Measurements from ENCODE around the gene SLC4A8. TPM values are rescaled to one million over a fixed set of nuclear protein-coding genes. Genes with fewer than 3 reads are reported as not detected.

The SLC4A8 gene
- total and polyA plus RNA-seq, 7 donors = under 0.01 to 3.0 (median 0.71) TPM

GRCh38 chr12:51493281-51493680 is 68.7 kb downstream of the SLC4A8 start:
- H3K9me3 ChIP-seq = no peaks in the 10 kb centered on the region
- WGBS, 2 donors = 74 to 84% methylated on average over 2 of the region's 2 CpGs
- no peak for TF ChIP-seq POLR2A (IDR thresholded peaks at IDR 0.05)
- no peak for TF ChIP-seq CTCF (IDR thresholded peaks at IDR 0.05)
- no peak for TF ChIP-seq POLR2AphosphoS5 (IDR thresholded peaks at IDR 0.05)
- no peak for TF ChIP-seq EP300 (IDR thresholded peaks at IDR 0.05)
- intact Hi-C loops (cut with DNase I) = no loop called here
- H3K4me1 ChIP-seq = no peaks in the 10 kb centered on the region
- no peaks in the 10 kb centered on the region for H3K27me3 ChIP-seq
- no peak for DNase-seq
- H3K27ac ChIP-seq = no peak overlapping the region
- no peaks in the 10 kb centered on the region for H3K36me3 ChIP-seq
- no peak overlapping the region for H3K4me3 ChIP-seq

GRCh38 chr12:51496895-51497294 is 72.3 kb downstream of the SLC4A8 start:
- Histone ChIP-seq H3K27ac (no peak overlapping the region), H3K36me3 (no peaks in the 10 kb centered on the region), H3K4me1 (no peaks in the 10 kb centered on the region), H3K4me3 (no peak overlapping the region), H3K27me3 (no peaks in the 10 kb centered on the region), H3K9me3 (no peaks in the 10 kb centered on the region)
- TF ChIP-seq POLR2AphosphoS5 (IDR thresholded peaks at IDR 0.05) (no peak), EP300 (IDR thresholded peaks at IDR 0.05) (no peak), CTCF (IDR thresholded peaks at IDR 0.05) (no peak), POLR2A (IDR thresholded peaks at IDR 0.05) (no peak)
- 87 to 90% methylated on average over 2 of the region's 2 CpGs for WGBS, 2 donors
- intact Hi-C loops (cut with DNase I) = no loop called here
- DNase-seq = no peak

GRCh38 chr12:51504851-51505250 is 80.2 kb downstream of the SLC4A8 start:
- intact Hi-C loops (cut with DNase I) = no loop called here
- DNase-seq = no peak
- no peaks in the 10 kb centered on the region for H3K9me3 ChIP-seq
- no peak for TF ChIP-seq EP300 (IDR thresholded peaks at IDR 0.05)
- no peak for TF ChIP-seq POLR2AphosphoS5 (IDR thresholded peaks at IDR 0.05)
- TF ChIP-seq CTCF (IDR thresholded peaks at IDR 0.05) = no peak
- TF ChIP-seq POLR2A (IDR thresholded peaks at IDR 0.05) = no peak
- 69 to 88% methylated on average over 3 of the region's 3 CpGs for WGBS, 2 donors
- H3K27me3 ChIP-seq = no peaks in the 10 kb centered on the region
- no peak overlapping the region for H3K4me3 ChIP-seq
- H3K36me3 ChIP-seq = no peaks in the 10 kb centered on the region
- no peak overlapping the region for H3K27ac ChIP-seq
- H3K4me1 ChIP-seq = no peaks in the 10 kb centered on the region

- H3K27ac ChIP-seq = no peak overlapping the region
- H3K36me3 ChIP-seq = no peaks in the 10 kb centered on the region
- H3K9me3 ChIP-seq = no peaks in the 10 kb centered on the region
- H3K4me1 ChIP-seq = no peaks in the 10 kb centered on the region
- intact Hi-C loops (cut with DNase I) = no loop called here
- TF ChIP-seq POLR2AphosphoS5 (IDR thresholded peaks at IDR 0.05) = no peak
- no peak for TF ChIP-seq POLR2A (IDR thresholded peaks at IDR 0.05)
- TF ChIP-seq EP300 (IDR thresholded peaks at IDR 0.05) = no peak
- TF ChIP-seq CTCF (IDR thresholded peaks at IDR 0.05) = no peak
- no peak overlapping the region for H3K4me3 ChIP-seq
- H3K27me3 ChIP-seq = no peaks in the 10 kb centered on the region
- WGBS, 2 donors = 82 to 85% methylated on average over 6 of the region's 6 CpGs
- no peak for DNase-seq
Measured at GRCh38 chr12:51505360-51506105, 80.9 kb downstream of the SLC4A8 start.

- Histone ChIP-seq H3K27me3 (no peaks in the 10 kb centered on the region), H3K4me3 (no peak overlapping the region)
Measured at GRCh38 chr12:51507178-51507577, 82.5 kb downstream of the SLC4A8 start.

More at GRCh38 chr12:51507178-51507577, 82.5 kb downstream of the SLC4A8 start:
- Histone ChIP-seq H3K36me3 (no peaks in the 10 kb centered on the region), H3K27ac (no peak overlapping the region), H3K9me3 (no peaks in the 10 kb centered on the region), H3K4me1 (no peaks in the 10 kb centered on the region)
- DNase-seq = no peak
- intact Hi-C loops (cut with DNase I) = no loop called here
- TF ChIP-seq EP300 (IDR thresholded peaks at IDR 0.05) (no peak), POLR2A (IDR thresholded peaks at IDR 0.05) (no peak), POLR2AphosphoS5 (IDR thresholded peaks at IDR 0.05) (no peak), CTCF (IDR thresholded peaks at IDR 0.05) (no peak)
- 93 to 94% methylated on average over 6 of the region's 6 CpGs for WGBS, 2 donors
